Neural crest cell (in vitro differentiated cells): ENCODE measurements around the gene MB21D2. TPM values are rescaled to one million over a fixed set of nuclear protein-coding genes. Genes with fewer than 3 reads are reported as not detected.

Experiments used
- DNase-seq: peaks from one replicate; pipeline ENCODE4 v3.0.0; 2021; ENCODE audit warnings: low read depth, mixed read lengths, low spot score
- H3K27ac Mint-ChIP-seq: one replicate; pipeline ENCODE4 v1.8.0; 2021; ENCODE audit warnings: mild to moderate bottlenecking, mixed read lengths; ENCODE audit not compliant: unreplicated experiment
- H3K27me3 Mint-ChIP-seq: 2 replicates; pipeline ENCODE4 v1.8.0; 2021; ENCODE audit warnings: low read depth, mild to moderate bottlenecking, mixed read lengths
- H3K36me3 Mint-ChIP-seq: 2 replicates; pipeline ENCODE4 v1.8.0; 2021; ENCODE audit warnings: low read depth, mild to moderate bottlenecking, mixed read lengths
- H3K4me1 Mint-ChIP-seq: 2 replicates; pipeline ENCODE4 v1.8.0; 2021; ENCODE audit warnings: mixed read lengths
- H3K4me3 Mint-ChIP-seq: one replicate; pipeline ENCODE4 v1.8.0; 2021; ENCODE audit warnings: mild to moderate bottlenecking, mixed read lengths
- H3K9me3 Mint-ChIP-seq: 2 replicates; pipeline ENCODE4 v1.8.0; 2021; ENCODE audit warnings: mixed read lengths
- CTCF ChIP-seq: fragments of 200-600 bp; sonication (generic); conservative IDR thresholded peaks from 2 replicates; pipeline ENCODE4 v1.5.0; 2021; ENCODE audit warnings: antibody characterized with exemption, mild to moderate bottlenecking
- total RNA-seq: library from RNA; stranded (reverse); gene quantifications from 2 replicates; pipeline ENCODE4 v1.2.1, GENCODE V29; 2021

MB21D2 gene
- total RNA-seq, 1 donor from 2014 or later: 5.5 TPM

GRCh38 chr3:192915722-192916121, 1.9 kb downstream of the MB21D2 start:
- no peaks in the 10 kb centered on the region for H3K36me3 Mint-ChIP-seq
- DNase-seq: no peak
- H3K27ac Mint-ChIP-seq: no peak overlapping the region
- peak overlapping the region; percentile 100 for H3K4me3 Mint-ChIP-seq
- TF ChIP-seq CTCF: no peak
- H3K27me3 Mint-ChIP-seq: peaks cover 37% of the 10 kb centered on the region
- no peaks in the 10 kb centered on the region for H3K9me3 Mint-ChIP-seq
- peaks cover 24% of the 10 kb centered on the region for H3K4me1 Mint-ChIP-seq

- no peaks in the 10 kb centered on the region for H3K36me3 Mint-ChIP-seq
- no peak for DNase-seq
- peak; percentile 40 for TF ChIP-seq CTCF
- H3K4me1 Mint-ChIP-seq: peaks cover 24% of the 10 kb centered on the region
- H3K27ac Mint-ChIP-seq: no peak overlapping the region
- peaks cover 36% of the 10 kb centered on the region for H3K27me3 Mint-ChIP-seq
- no peaks in the 10 kb centered on the region for H3K9me3 Mint-ChIP-seq
- peak overlapping the region; percentile 89 for H3K4me3 Mint-ChIP-seq
Observed at GRCh38 chr3:192915304-192915703, 2.4 kb downstream of the MB21D2 start.

- no peak for TF ChIP-seq CTCF
- H3K4me3 Mint-ChIP-seq: peak overlapping the region; percentile 89
- no peak overlapping the region for H3K27ac Mint-ChIP-seq
- peaks cover 36% of the 10 kb centered on the region for H3K27me3 Mint-ChIP-seq
- no peaks in the 10 kb centered on the region for H3K9me3 Mint-ChIP-seq
- no peaks in the 10 kb centered on the region for H3K36me3 Mint-ChIP-seq
- H3K4me1 Mint-ChIP-seq: peaks cover 24% of the 10 kb centered on the region
- DNase-seq: no peak
Observed at GRCh38 chr3:192914848-192915247, 2.8 kb downstream of the MB21D2 start.

GRCh38 chr3:192913540-192913939, 4.1 kb downstream of the MB21D2 start:
- H3K4me3 Mint-ChIP-seq: no peak overlapping the region
- H3K27ac Mint-ChIP-seq: no peak overlapping the region
- TF ChIP-seq CTCF: no peak

GRCh38 chr3:192911293-192911692, 6.4 kb downstream of the MB21D2 start:
- no peak for DNase-seq
- Mint-ChIP-seq H3K36me3 (no peaks in the 10 kb centered on the region), H3K4me1 (peaks cover 18% of the 10 kb centered on the region), H3K27ac (no peak overlapping the region), H3K27me3 (peaks cover 15% of the 10 kb centered on the region), H3K9me3 (no peaks in the 10 kb centered on the region), H3K4me3 (no peak overlapping the region)
- no peak for TF ChIP-seq CTCF

More at GRCh38 chr3:192913540-192913939, 4.1 kb downstream of the MB21D2 start:
- Mint-ChIP-seq H3K36me3 (no peaks in the 10 kb centered on the region), H3K27me3 (peaks cover 28% of the 10 kb centered on the region), H3K9me3 (no peaks in the 10 kb centered on the region), H3K4me1 (peaks cover 24% of the 10 kb centered on the region)
- no peak for DNase-seq

- H3K9me3 Mint-ChIP-seq: no peaks in the 10 kb centered on the region
- no peak overlapping the region for H3K27ac Mint-ChIP-seq
- no peaks in the 10 kb centered on the region for H3K36me3 Mint-ChIP-seq
- no peak overlapping the region for H3K4me3 Mint-ChIP-seq
- no peak for TF ChIP-seq CTCF
- H3K4me1 Mint-ChIP-seq: no peaks in the 10 kb centered on the region
- no peak for DNase-seq
- no peaks in the 10 kb centered on the region for H3K27me3 Mint-ChIP-seq
Observed at GRCh38 chr3:192907784-192908183, 9.9 kb downstream of the MB21D2 start.
